ENCODE data around the gene LYPD3. TPM values are rescaled to one million over a fixed set of nuclear protein-coding genes. Genes with fewer than 3 reads are reported as not detected.
"Not testable (repeated sequence)": the region's sequence is repeated elsewhere in the genome, so short reads cannot be mapped to it uniquely, and the experiment has no call there.

Gene LYPD3
- polyA plus RNA-seq, 3 donors, result 1.2 to 1.9 (median 1.3) TPM

DNA sequence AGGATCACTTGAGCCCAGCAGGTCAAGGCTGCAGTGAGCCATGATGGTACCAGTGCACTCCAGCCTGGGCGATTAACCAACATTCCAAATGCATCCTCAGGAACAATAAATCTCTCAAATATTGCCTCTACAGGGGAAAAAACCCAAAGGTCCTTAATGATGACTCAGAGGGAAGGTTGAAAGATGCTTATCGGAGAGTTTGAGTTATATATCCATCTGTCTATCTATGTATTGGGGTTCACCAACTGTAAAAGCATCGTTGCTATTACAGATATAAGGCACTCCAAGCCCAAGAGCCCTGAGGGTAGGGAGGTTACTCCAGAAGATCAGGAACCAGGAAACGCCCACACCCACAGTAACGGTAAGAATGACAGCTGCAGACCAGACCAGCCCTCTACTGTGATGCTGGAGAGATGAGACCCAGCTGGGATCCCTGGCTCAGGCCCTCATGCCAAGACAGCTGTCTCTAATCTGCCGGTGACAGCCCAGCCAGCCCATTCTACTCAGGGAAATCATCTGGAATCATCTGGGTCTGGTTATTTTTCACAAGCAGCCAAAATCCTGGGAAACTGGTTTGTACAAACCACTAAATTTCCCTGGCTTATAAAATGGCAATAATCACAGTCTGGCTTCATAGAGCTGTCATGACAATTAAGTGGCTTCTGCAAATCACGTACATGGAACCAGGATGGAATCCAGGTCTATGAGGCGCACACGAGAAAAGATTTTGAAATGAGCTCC is 26.9 kb downstream of the LYPD3 start:
- peak in 2 of 3 donors; percentile 53 to 54 for DNase-seq (ENCODE audit: low read depth in 3 of 3, low spot score in 2 of 3)

DNA sequence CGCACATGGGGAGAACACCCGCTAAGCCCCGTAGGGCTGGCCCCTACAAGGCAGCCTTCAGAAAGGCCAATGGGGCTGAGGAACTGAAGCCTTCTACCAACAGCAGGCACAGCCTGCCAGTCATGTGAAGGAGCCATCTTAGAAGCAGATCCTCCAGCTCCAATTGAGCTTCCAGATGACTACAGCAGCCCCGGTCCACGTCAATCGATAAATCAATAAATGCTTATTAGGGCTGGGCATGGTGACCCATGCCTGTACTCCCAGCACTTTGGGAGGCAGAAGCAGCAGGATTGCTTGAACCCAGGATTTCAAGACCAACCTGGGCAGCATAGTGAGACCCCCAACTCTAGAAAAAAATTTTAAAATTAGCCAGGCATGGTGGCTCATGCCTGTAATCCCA is 27.7 kb downstream of the LYPD3 start:
- DNase-seq (ENCODE audit: low read depth in 3 of 3, low spot score in 2 of 3), result no peak

DNA sequence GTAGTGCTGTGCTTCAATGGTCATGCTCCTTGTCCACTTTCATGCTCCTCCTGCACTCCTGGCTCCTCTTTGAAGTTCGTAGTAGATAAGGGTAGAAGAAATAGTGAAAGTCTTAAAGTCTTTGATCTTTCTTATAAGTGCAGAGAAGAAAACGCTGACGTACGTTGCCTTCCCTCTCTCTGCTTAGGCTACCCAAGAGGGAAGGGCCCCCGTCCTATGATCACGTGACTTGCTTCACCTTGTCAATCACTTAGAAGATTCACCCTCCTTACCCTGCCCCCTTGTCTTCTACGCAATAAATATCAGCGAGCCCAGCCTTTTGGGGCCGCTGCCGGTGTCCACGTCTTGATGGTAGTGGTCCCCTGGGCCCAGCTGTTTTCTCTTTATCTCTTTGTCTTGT is 28.1 kb downstream of the LYPD3 start:
- not testable (repeated sequence) for DNase-seq (ENCODE audit: low read depth in 3 of 3, low spot score in 2 of 3)

GRCh38 chr19:43435775-43436174 is 29.6 kb downstream of the LYPD3 start:
- DNase-seq (ENCODE audit: low read depth in 3 of 3, low spot score in 2 of 3), result no peak

DNA sequence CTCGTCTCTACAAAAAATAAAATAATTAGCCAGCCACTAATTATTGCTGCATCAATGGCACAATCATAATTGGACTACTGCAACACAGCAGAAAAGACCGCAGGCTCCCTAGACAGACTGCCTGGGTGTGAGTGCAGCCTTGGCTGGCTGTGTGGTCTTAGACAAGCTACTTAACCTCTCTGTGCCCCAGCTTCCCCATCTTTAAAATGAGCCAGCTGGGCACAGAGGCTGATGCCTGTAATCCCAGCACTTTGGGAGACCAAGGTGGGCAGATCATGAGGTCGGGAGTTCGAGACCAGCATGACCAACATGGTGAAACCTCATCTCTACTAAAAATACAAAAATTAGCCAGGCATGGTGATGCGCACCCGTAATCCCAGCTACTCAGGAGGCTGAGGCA is 31.7 kb downstream of the LYPD3 start:
- DNase-seq (ENCODE audit: low read depth in 3 of 3, low spot score in 2 of 3), result no peak

DNA sequence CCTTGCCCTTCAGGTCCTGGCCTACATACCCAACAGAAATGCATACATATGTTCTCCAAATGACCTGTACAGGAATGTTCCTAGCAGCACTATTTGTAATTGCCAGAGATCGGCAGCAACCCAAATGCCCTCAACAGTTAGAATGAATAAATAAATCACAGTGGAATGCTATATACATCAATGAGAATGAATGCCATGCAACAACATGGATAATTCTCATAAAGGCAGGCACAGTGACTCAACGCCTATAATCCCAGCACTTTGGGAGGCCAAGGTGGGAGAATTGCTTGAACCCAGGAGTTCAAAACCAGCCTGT is 32.1 kb downstream of the LYPD3 start:
- no peak for DNase-seq (ENCODE audit: low read depth in 3 of 3, low spot score in 2 of 3)

DNA sequence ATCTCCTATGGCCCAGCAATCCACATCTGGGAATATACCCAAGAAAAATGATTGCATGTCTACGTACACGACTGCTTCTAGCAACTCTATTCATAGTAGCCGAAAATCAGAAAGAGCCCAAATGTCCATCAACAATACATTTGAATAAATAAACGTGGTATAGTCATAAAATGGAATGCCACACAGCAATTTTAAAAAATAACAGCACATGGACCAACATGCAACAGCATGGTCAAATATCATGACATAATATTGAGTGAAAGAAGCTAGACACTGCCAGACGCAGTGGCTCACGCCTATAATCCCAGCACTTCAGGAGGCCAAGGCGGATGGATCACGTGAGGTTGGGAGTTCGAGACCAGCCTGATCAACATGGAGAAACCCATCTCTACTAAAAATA is 34.4 kb downstream of the LYPD3 start:
- DNase-seq (ENCODE audit: low read depth in 3 of 3, low spot score in 2 of 3), result no peak

DNA sequence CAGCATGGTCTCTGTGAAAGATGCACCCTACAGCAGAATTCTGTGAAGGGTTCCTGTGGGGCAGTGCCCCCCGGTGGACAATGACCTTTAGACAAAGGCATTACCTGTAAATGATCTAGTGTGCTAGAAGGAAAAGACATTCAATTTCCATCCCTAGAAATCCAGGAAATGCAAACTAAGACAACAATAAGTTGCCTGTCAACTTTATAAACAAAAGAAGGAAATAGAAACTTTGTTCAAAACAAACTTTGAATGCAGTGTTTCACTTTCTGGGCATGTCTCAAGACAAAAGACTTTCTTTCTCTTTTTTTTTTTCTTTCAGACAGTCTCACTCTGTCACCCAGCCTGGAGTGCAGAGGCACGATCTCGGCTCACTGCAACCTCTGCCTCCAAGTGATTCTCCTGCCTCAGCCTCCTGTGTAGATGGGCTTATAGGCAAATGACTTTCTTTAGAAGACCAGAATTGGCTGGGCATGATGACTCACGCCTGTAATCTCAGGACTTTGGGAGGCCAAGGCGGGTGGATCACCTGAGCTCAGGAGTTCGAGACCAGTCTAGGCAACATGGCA is 35.2 kb downstream of the LYPD3 start:
- no peak for DNase-seq (ENCODE audit: low read depth in 3 of 3, low spot score in 2 of 3)

DNA sequence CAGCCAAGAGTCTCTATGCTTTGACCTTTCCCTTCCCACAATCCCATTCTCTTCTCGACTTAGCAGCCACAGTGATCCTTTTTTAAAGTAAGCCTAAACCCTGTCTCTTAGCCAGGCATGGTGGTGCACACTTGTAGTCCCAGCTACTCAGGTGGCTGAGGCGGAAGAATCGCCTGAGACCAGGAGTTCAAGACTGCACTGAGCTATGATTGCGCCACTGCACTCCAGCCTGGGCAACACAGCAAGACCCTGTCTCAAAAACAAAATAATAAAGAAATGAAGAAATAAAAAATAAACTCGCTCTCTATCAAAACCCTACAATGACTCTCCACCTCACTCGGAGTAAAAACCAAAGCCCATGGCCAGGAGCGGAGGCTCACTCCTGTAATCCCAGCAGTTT is 36.0 kb downstream of the LYPD3 start:
- no peak for DNase-seq (ENCODE audit: low read depth in 3 of 3, low spot score in 2 of 3)

DNA sequence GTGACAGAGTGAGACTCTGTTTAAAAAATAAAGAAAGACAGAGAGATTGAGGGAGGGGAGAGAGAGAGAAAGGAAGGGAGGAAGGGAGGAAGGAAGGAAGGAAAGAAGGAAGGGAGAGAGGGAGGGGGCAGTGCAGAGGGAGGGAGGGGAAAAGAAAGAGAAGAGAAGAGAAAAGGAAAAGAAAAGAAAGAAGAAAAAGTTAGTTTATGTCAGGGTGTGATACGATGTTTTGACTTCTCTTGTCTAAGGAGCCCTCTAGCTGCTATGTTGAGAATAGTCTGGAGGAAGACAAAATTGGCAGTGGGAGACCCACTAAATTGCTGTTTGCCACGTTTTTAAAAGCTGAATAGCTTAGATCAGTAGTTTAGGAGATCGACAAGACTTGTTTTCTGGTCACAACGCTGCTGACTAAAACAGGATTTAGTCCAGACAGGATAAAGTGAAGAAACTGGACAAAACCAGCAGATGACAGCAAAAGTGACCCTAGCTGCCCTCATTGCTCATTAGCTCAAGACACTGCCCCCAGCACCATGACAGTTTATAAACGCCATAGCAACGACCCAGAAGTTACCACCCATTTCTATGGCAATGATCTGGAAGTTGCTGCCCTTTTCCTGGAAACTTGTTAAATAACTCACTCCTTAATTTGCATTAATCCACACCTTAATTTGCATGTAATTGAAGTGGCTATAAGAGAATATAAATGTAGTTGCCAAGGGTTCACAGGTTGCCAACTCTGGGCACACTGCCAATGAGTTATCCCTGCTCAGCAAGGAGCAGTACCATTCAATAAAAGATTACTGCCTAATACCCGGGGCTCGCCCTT is 39.6 kb downstream of the LYPD3 start:
- DNase-seq (ENCODE audit: low read depth in 3 of 3, low spot score in 2 of 3), result no peak

DNA sequence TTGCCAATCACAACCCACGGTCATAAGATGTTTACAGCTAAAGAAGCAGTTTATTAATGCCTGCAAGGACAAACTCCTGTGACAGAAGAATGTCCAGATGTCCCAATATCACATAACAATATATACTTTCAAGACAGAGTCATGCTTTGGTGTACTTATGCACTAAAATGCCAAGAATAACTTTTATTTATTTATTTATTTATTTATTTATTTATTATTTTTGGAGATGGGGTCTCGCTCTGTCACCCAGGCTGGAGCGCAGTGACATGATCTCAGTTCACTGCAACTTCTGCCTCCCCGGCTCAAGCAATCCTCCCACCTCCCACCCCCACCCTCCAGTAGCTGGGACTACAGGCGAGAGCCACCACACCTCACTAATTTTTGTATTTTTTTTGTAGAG is 41.6 kb downstream of the LYPD3 start:
- DNase-seq (ENCODE audit: low read depth in 3 of 3, low spot score in 2 of 3), result no peak

DNA sequence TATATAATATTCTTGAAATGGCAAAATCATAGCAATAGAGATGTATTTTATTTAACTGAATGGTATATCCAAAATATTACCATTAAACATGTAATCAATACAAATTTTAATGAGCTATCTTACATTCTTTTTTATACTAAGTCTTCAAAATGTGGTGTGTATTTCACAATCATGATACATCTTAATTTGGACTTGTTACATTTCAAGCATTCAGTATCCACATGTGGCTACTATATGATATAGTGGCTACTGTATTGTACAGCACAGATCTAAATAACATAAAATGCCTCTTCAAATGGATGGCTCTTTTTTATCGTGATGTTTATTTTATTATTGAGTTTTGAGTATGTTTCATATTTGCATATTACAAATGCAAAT is 42.7 kb downstream of the LYPD3 start:
- no peak for DNase-seq (ENCODE audit: low read depth in 3 of 3, low spot score in 2 of 3)

GRCh38 chr19:43422000-43422688 is 43.3 kb downstream of the LYPD3 start:
- DNase-seq (ENCODE audit: low read depth in 3 of 3, low spot score in 2 of 3), result no peak

GRCh38 chr19:43420954-43421353 is 44.5 kb downstream of the LYPD3 start:
- no peak for DNase-seq (ENCODE audit: low read depth in 3 of 3, low spot score in 2 of 3)

GRCh38 chr19:43416951-43417623 is 48.3 kb downstream of the LYPD3 start:
- DNase-seq (ENCODE audit: low read depth in 3 of 3, low spot score in 2 of 3), result no peak

- no peak for DNase-seq (ENCODE audit: low read depth in 3 of 3, low spot score in 2 of 3)
Measured at GRCh38 chr19:43414554-43414953, 50.9 kb downstream of the LYPD3 start, which contains the start of gene TEX101. TSS of gene TEX101 (plus strand) at chr19:43414890. CDS start at chr19:43415920, 1,030 bp downstream.

GRCh38 chr19:43412441-43412840 is 53.0 kb downstream of the LYPD3 start:
- no peak for DNase-seq (ENCODE audit: low read depth in 3 of 3, low spot score in 2 of 3)
